ENCODE data around the gene FAM131C.

- TF ChIP-seq CTCF (IDR thresholded peaks at IDR 0.05), result no peak
- TF ChIP-seq POLR2AphosphoS5 (IDR thresholded peaks at IDR 0.05), result no peak
Observed at GRCh38 chr1:16109571-16109970, 36.1 kb upstream of the FAM131C start.

All from stomach (tissue), 4 donors.